GM18526 (cell line): ENCODE data around the gene AK5.

Source experiments
- POLR2A ChIP-seq: IDR thresholded peaks from 3 replicates; pipeline ENCODE4 v1.6.1; 2011; ENCODE audit not compliant: insufficient read length; ENCODE audit errors: extremely low read depth

AK5 gene, protein sequence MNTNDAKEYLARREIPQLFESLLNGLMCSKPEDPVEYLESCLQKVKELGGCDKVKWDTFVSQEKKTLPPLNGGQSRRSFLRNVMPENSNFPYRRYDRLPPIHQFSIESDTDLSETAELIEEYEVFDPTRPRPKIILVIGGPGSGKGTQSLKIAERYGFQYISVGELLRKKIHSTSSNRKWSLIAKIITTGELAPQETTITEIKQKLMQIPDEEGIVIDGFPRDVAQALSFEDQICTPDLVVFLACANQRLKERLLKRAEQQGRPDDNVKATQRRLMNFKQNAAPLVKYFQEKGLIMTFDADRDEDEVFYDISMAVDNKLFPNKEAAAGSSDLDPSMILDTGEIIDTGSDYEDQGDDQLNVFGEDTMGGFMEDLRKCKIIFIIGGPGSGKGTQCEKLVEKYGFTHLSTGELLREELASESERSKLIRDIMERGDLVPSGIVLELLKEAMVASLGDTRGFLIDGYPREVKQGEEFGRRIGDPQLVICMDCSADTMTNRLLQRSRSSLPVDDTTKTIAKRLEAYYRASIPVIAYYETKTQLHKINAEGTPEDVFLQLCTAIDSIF

DNA sequence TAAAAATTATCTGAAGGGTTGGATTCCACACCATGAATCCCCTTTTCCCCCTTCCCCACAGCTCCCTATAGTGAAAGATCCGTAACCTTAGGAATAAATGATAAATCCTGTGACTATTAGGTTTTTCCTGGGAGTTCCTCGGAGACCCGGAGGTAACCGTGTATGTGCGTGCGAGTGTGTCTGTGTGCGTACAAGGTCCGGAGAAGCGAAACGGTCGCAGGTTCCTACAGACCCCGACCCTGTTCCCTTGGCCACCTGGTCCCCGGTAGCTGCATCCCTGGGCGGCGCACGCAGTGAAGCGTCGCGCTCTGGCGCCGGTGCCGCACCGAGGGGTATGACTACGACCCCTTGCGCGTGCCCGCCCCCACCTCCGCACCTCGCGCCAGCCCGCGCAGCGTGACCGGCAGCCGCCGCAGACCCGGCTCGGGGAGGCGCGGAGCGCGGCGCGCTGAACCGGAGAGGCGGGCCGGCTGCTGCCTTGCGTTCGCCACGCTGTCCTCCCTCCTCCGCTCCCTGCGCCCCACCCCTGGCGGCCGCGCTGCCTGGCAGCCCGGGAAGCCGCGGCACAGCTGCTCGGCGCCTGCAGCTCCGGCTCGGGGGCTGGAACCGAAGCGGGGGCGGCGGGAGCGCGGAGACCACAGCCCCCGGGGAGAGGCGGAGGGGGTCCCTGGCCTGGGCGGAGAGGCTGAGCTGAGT lies at the start of gene AK5:
Gene AK5, plus strand, starts transcription at position 529 of the 696 bp plus-strand sequence. CDS start 295 bp downstream, outside the sequence.
- no peak for TF ChIP-seq POLR2A

DNA sequence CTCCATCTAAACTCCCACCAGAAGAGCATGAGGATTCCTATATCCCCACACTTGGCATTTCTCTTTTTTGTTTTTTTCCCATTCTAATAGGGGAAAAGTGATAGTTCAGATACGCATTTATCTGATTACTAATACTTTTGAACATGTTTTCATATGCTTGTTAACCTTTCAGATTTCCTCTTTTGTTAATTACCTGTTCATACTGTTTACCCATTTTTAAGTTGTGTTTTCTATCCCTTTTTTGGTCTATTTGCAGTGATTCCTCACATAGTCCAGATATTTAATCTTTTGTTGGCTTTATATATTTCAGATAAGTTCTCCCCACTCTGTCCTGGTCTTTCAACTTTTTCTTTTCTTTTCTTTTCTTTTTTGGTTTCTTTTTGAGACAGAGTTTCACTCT lies 49.0 kb upstream of the AK5 start:
- no peak for TF ChIP-seq POLR2A

DNA sequence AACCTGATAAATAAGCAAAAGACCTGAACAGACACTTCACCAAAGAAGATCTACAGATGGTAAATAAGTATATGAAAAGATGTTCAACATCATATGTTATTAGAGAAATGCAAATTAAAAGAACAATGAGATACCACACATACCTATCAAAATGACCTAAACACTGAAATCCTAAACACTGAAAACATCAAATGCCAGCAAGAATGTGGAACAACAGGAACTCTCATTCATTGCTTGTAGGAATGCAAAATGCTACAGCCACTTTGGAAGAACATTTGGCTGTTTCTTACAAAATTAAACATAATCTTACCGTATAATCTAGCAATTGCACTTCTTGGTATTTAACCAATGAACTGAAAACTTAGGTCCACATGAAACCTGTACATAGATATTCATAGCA lies 47.7 kb upstream of the AK5 start:
- TF ChIP-seq POLR2A: no peak

DNA sequence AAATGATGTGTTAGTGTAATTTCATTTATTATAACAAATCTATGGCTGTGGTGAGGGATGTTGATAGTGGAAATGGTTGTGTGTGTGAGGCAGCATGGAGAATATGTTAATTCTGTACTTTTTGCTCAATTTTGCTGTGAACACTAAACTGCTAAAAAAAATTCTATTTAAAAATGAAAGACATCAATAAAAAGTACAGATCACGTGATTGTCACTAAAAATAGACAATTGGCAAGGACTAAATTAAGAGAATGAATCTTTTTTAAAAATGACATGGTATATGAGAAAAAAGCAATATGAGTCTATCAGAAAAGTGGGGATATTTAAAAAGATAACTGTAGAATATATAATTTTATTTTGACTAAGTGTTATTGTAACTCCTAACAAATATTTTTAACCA lies 46.9 kb upstream of the AK5 start:
- no peak for TF ChIP-seq POLR2A

DNA sequence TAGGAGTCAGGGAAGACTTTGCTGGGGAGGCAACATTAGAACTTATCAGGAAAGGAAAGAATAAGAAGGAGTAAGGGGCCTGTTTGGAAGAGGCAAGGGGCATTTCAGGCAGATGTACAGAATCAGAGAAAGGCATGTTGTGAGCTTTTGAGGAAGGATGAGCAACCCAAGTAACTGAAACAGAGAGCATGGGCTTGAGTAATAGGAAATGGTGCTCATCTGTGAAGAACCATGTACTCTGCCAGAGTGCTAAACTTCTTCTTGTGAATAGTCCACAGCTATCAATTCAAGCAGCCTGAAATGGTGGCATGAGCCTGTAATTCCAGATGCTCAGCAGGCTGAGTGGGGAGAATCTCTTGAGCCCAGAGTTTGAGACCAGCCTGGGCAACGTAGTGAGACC lies 43.4 kb upstream of the AK5 start:
- no peak for TF ChIP-seq POLR2A

DNA sequence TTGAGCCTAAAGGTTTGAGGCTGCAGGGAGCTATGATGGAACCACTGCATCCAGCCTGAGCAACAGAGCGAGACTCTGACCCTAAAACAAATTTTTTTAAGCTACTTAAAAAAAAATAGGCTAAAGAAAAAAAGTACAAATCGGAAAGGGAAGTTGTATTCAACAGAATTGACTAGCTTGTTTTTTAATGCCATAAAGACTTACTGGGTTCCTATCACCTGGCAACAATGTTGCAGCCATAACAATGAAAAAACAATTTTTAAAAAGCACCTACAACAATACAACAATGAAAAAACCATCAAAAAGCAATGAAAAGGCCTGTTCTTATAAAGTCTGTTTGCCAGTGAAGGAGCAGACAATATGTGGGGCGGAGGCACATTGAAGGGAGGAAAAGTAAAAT lies 42.5 kb upstream of the AK5 start:
- no peak for TF ChIP-seq POLR2A

DNA sequence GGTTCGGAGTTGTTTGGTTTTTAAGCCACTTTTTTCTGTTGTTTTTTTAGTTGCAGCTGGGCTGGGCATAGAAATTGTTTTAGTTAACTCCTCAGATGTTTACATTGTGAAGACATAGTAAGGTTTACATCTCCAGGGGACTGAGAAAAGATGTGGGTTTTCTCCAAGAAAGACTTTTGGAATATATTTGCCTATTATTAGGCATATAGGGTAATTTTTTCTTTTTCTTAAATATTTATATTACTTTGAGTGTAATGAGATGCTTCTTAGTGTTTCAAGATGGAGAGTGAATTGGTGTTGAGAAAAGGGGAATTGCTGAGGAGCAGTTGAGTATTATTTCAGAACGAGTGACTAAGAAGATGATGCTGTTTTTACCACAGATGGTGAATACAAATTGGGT lies 36.0 kb upstream of the AK5 start:
- no peak for TF ChIP-seq POLR2A

DNA sequence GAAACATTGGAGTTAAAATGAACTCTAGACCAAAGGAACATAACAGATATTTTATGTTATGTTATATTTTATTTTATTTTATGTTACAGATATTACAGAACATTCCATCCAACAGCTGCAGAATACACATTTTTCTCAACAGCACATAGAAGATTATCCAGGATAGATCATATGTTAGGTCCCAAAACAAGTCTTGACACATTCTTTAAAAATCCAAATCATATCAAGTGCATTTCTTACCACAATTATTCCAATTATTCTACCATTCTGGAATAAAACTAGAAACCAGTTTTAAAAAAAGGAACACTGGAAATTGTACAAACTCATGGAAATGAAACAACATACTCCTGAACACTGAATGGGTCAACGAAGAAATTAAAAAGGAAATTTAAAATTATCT lies 31.7 kb upstream of the AK5 start:
- TF ChIP-seq POLR2A: no peak

DNA sequence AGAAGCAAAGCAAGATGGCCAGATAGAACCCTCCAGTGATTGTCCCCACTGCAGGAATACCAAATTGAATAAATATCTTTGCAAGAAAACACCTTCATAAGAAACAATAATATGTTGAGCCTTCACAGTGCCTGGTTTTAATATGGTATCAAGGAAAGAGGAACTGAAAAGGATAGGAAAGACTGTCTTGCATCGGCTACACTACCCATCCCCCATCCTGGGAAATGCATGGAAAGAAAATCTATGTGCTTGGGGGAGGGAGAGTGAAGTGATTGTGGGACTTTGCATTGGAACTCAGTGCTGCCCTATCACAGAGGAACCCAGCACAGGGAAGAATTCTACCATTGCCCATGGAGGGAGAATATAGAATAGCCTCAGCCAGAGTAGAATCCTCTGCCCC lies 28.6 kb upstream of the AK5 start:
- TF ChIP-seq POLR2A: no peak

DNA sequence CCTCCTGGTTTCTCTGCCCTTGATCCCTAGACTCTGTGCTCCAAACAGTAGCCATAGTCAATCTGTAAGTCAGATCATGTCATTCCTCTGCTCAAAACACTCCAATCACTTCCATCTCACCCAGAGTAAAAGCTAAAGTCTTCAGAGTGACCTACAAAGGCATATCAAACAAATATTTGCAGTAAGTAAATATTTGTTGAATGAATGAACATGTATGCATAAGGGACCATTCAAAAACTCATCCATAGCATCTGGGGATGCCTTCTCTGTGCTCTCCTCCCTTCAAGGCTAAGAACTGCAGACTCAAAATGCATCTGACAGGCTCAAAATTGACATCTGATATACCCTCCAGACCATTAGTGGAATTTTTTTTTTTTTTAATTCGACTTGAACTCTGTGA lies 18.1 kb upstream of the AK5 start:
- no peak for TF ChIP-seq POLR2A

DNA sequence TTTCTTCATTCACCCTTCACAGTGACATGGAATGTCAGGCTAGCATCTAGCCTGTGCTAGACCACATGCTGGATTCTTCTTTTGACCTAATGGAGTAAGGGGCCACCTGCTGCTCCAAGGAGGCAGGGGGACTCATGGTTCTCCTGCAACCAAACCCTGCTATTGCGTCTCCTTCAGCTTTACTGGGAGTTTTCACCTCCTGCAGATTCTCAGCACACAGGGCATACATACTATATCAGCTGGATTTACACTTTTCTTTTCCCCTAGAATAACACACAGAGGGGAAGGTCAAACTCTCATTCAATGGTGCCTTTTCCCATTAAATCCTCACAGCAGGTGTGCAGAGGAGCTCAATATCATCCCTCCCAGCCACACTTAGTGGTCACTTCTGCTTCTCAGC lies 16.6 kb upstream of the AK5 start:
- TF ChIP-seq POLR2A: no peak

DNA sequence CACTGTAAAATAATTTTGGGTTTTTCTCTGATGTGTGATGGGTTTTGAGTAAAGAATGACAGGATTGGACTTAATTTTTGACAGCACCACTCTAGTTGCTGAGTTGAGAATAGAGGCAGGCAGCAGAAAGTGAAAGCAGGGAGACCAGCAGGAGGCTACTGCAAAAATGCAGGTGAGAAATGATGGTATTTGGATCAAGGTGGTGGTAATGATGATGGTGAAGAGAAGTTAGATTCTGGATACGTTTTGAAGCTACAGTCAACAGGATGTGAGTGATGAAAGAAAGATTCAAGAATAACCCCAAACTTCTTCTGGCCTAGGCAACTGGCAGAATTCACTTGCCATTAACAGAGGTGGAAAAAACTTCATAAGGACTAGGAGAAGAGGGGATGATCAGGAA lies 14.8 kb upstream of the AK5 start:
- TF ChIP-seq POLR2A: no peak

DNA sequence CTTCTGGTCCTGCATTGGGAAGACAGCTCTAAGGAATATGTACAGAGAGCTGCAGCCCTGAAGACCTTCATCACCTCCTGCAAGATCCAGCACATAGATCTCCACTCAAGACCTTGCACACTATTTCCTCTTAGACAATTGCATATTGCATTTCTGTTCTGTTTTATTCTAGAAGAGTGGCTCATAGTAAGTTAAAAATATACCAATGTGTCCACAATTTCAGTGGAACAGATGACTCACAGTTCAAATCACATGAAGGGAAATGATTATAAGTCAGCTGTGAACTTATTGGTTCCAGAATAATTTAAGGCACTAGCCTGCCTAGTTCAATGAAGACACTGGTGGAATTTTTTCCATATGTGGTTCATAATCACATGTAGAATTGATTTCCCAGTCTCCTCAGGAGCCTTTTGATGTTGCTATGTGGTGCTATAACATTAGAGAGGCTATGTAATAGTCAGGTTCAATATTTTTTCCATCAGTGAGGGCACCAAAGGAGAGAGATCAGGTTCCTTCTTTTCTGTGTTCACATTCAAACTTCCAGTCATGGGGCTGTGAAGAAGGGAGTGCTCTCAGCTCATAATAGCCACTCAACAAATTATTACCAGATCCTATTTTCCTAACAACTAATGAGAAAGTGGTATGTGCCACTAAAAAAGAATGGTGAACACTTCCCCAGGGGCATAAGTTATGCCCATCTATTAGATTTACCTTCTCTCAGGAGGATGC lies 9.8 kb upstream of the AK5 start:
- TF ChIP-seq POLR2A: no peak

DNA sequence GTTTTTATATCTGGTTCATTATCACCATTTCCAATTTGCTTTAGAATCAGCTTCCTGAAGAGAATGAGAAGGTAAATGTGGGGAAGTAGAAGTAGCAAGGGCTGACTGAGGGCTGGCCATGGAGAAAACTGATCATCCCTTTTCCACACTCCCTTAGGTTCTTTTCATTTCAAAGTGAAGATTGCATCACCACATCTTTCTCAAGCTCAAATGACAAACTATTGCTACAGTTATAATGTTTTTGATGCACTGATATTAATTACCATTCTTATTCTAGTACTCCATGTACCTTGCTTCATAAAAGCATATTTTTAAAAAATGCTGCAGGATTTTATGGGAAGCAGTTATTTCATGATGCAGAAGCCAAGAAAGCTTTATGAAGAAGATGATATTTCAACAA lies 7.9 kb upstream of the AK5 start:
- TF ChIP-seq POLR2A: no peak

DNA sequence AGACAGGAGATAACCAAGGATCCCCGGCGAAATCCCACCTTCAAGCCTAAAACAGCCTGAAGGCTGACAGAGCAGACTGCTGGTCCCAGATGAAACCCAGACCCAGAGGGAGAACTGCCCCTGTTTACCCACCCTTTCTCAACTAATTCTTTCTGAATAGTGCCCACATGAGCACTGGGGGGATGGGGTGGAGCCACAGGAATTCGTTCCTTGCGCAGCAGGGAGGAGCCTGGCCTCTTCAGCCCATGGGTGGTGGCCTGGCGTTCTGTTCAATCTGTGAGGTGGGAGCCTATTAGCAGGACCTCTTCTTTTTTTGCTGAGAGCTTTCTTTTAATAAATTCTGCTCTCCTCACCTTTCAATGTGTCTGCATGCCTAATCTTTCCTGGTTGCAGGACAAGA lies 6.6 kb upstream of the AK5 start:
- no peak for TF ChIP-seq POLR2A

DNA sequence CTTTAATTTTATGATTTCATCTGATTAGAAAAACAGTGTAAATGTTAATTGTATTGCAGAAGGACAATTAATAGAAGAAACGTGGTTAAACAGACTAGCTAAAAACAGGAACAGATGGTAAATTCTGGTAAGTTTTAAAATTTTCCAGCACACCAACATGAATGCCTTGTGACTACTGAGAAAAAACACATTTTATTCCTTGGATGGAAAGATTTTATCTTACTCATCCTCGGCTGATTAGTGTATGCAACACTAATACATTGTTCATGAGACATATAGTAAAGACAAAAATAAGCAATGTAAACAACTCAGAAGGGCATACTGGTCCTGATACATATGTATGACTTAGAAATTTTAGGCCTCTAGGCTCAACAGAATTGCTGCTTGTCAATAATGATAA lies 4.9 kb upstream of the AK5 start:
- TF ChIP-seq POLR2A: no peak
